Stimulated activated naive CD4-positive, alpha-beta T cell (primary cell): ENCODE results near the gene MAGI3.
"Not testable (repeated sequence)": the region's sequence is repeated elsewhere in the genome, so short reads cannot be mapped to it uniquely, and the experiment has no call there.

Experiments used
- DNase-seq, 6 experiments: peaks; one replicate each; lab custom pipeline; 2025; lab: John Stamatoyannopoulos, UW

The MAGI3 gene

DNA sequence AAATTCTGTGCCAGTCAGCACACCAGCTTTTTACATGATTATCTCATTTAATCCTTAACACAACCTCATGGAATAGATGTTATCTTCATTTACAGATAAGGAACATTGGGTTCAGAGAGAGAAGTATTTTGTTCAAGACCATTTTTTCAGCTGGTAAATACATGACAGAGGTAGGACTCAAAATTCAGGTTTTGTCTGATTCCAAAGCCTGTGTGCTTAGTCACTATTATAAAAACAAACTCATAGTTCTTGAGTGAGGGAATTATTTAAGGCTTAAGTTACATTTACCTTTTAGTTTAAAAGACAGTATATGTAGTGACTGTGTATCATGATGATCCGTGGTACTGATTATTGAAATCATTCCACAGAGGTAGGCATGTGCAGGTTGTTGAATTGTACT lies 125.2 kb downstream of the MAGI3 start:
- no peak for DNase-seq

- no peak for DNase-seq
Measured at GRCh38 chr1:113517346-113517745, 127.0 kb downstream of the MAGI3 start.

GRCh38 chr1:113517983-113518382 lies 127.7 kb downstream of the MAGI3 start:
- no peak for DNase-seq

DNA sequence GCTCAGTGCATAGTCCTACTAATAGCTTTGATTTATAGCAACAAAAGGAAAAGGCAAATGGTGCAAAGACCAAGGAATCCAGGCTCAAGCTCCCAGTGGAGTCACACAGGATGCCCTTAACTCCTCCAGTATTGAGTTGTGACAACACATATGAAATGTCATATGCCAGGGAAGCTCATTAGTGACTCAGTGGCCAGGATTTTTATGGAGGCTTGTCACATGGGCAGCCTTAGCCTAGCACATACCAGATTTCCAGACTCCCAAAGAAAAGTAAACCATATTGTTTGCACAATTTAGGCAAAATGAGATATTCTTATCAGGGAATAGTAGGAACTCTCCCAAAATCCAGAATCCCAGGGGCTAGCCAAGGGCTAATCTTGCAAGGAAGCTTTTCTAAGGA lies 129.2 kb downstream of the MAGI3 start:
- DNase-seq: no peak

DNA sequence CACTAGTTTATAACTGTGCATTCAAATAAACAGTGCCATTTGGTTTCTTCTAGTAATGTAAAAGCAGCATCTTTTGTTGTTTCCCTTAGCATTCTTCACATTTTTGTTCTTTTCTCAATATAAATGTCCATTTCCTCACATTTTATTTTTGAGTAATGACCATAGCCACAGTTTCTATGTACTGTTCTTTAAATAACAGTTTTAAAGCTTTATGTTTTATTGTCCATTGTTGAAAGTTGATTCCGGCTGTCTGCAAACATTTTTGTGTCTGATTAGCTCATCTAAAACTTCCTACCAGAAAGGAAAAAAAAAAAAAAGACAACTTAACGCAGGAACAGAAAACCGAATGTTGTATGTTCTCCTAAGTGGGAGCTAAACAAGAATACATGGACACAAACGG lies 139.7 kb downstream of the MAGI3 start:
- DNase-seq: no peak

- no peak for DNase-seq
Measured at GRCh38 chr1:113531321-113531720, 141.0 kb downstream of the MAGI3 start.

GRCh38 chr1:113533061-113533460 lies 142.7 kb downstream of the MAGI3 start:
- no peak for DNase-seq

GRCh38 chr1:113534130-113534817 lies 144.0 kb downstream of the MAGI3 start:
- DNase-seq: no peak

- no peak for DNase-seq
Measured at GRCh38 chr1:113534875-113535274, 144.6 kb downstream of the MAGI3 start.

DNA sequence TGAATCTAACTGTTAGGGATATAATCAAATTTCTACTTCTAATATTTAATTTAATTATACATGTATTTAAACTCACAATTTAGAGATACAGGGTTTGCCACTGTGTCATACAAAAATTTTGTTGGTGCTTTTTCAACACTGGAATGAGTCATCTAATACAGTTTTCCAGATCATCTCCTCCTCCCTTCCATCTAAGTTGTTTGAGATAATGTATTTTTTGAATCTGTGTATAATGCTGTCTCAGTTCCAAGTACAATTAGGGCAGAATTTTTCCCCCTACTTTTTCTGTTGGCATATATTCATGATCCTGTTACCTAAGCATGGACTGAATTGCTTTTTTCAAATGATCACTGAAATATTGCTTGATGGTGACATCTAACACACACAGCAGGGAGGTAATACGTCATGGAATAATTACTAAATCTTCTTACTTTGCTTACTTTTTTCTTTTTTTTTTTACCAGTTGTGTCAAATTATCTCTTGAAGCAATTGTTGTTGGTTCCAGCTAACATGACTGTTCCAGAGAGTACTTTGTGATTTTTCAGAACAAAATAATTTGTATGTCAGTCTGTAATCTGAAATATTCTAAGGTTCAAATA lies 146.0 kb downstream of the MAGI3 start:
- DNase-seq: no peak

GRCh38 chr1:113538225-113538624 lies 147.9 kb downstream of the MAGI3 start:
- DNase-seq: no peak

- no peak for DNase-seq
Measured at GRCh38 chr1:113540335-113540734, 150.0 kb downstream of the MAGI3 start.

DNA sequence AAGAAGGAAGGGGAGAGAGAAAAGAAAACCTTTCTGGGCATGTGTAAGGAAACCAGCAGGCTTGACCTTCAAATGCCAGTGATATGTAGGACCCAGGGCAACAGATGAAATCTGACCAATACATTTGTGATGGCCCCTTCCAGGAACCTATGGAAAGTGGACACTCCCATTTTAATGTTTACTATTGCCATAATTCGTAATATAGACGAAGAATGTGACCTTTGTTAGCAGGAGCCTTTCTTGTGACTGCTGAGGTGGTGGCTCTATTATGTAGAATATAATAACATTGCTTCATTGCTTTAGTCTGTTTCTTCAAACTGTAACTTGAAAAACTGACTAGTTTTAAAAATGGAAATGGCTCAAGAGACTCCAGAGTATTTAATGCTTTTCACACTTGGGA lies 150.8 kb downstream of the MAGI3 start:
- DNase-seq: no peak

DNA sequence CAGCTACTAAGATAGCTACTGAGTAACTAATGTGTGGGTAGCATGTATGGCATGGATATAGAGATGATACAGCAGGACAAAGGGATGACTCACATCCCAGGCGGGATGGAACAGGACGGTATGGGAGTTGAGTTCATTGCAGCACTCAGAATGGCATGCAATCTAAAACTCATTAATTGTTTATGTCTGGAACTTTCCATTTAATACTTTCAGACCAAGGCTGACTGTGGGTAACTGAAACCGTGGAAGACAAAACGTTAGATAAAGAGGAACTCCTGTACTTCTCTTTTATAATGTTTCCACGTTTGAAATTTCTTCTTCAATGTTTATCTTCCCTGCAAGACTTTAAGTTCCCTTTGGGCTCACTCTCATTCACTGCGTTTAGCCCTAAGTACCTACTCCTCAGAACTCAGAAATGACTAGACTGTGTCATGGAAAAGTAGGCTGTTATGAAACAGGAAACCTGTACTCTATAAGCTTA lies 151.9 kb downstream of the MAGI3 start:
- DNase-seq: no peak

DNA sequence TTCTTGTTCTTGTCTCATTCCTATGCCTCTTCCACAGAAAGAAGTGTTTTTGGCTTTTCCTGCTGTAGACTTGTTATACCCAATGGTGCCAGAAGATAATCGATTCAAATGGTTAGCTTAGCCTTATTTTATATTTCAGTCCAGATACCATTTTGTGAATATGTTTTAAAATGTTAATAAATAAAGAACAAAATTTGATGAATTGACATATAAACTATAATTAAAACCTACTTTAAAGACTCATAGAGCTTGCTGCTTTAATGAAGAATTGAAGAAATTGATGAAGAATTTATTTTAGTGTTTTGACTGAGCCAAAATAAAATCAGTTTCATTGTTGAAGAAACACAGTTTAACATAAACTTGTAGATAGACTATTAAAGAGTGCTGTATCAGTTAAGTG lies 152.8 kb downstream of the MAGI3 start:
- no peak for DNase-seq

DNA sequence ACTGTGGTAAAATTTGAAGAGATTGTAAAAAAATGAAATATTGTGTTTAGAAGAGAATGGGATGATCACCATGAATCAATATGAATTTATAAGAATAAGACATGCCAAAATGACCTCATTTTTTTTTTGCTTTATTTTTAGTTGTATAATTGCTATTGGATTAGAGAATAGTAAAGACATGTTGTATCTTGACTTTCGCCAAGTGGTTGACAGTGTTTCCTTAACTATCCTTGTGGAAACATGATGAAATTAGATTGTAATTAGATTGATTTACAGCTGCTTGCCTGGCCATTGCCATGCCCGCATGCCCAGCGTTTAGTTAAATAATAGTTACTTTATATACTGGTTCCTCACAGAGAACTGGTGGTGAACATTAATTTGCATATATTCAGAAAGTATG lies 154.9 kb downstream of the MAGI3 start:
- DNase-seq: no peak

DNA sequence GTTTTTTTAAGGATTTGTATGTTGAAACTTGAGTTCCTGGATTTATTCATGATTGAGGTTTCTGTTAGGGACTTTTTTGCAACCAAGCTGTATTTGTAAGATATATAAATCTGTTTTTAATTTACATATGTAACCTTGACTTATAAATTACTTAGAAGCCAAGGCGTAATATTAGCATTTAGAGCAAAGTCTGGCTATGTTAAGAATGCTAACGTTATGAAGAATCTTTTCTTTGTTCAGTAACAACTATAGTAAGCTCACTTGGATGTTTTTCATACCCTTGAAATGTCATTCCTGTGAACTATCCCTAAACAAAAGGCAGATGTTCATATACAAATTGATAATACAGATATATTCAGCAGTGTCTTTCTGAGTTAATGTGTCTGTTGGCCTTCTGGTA lies 155.3 kb downstream of the MAGI3 start:
- DNase-seq: no peak

GRCh38 chr1:113551728-113552127 lies 161.4 kb downstream of the MAGI3 start:
- DNase-seq: no peak

DNA sequence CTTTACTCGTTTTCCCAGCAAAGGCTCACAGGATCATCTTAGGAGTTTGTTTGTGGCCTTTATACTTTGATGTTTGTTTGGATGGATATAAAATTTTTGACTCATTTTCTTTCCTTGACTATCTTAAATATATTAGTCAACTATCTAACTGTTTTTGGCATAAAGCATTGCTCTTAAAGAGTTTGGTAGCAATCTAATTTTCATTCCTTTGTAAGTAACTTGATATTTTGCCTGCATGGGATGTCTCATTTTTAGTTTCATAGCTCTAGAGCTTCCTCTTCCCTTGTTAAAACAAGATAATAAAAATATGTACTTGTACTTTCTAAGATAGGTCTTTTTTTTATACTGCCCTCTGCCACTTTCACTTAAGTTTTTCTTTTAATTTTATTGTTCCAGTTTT lies 161.9 kb downstream of the MAGI3 start:
- no peak for DNase-seq

DNA sequence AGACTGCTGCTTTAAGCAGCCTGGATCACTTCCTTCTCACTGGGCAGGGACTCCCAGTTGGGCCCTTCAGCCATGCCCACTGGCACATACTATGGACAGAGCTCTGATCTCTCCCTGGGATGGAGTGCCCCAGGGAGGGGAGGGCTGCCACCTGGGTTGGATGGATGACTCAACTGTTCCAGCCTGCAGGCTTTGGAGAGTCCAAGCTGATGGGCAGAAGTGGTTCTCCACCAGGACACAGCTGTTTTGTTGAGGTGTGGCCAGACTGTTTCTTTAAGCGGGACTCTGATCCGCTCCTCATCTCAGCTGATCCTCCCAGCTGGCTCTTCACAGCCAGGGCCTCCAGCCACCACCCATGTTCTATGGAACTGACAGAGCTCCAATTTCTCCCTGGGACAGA lies 166.9 kb downstream of the MAGI3 start:
- no peak for DNase-seq

DNA sequence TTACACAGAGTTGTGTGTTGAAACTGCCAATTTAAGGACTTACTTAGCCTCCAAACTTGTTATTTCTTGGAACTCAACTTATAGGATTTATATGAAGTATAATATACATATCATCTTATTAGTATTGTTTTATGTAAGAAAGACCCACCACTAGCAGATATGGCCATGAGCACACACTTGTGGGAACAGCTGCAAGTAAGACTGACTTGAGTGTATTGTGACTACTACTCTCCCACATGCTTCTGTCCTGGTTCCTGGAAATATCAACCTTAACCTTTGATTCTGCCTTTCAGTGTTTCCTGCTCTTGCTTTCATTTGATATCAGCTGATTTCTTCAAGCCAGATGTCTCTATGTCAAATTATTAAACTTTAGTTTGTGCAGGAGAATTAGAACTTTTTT lies 175.3 kb downstream of the MAGI3 start:
- no peak for DNase-seq

DNA sequence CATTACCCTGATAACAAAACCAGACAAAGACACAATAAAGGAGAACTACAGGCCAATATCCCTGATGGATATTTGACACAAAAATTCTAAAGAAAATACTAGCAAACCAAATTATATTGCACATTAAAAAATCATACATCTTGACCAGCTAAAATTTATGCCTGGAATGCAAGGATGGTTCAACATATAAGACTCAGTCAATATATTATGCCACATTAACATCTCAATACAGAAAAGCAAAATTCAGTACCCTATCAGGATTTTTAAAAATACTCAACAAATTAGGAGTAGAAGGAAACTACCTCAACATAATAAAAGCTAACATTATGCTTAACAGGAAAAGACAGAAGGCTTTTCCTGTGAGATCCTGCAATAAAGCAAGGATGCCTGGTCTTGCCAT lies 177.1 kb downstream of the MAGI3 start:
- DNase-seq: no peak

DNA sequence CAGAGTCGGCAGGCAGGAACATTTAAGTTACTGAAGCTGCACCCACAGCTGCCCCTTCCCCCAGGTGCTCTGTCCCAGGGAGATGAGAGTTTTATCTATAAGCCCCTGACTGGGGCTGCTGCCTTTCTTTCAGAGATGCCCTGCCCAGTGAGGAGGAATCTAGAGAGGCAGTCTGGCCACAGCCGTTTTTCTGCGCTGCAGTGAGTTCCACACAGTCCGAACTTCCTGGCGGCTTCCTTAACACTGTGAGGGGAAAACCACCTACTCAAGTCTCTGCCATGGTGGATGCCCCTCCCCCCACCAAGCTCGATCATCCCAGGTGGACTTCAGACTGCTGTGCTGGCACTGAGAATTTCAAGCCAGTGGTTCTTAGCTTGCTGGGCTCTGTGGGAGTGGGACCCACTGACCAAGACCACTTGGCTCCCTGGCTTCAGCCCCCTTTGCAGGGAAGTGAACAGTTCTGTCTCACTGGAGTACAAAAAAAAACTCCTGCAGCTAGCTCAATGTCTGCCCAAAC lies 185.5 kb downstream of the MAGI3 start:
- DNase-seq: not testable (repeated sequence)

GRCh38 chr1:113576271-113576670 lies 186.0 kb downstream of the MAGI3 start:
- no peak for DNase-seq
